KBM-7 (cell line): Measurements from ENCODE around the gene UTP4.

Source experiments
- DNase-seq: peaks from one replicate; pipeline ENCODE4 v3.0.0-alpha.2; 2015
- in situ Hi-C: fragments of 300-500 bp; cut with MboI; formaldehyde crosslinking; loops from 2 replicates; pipeline ENCODE4 v1.14.3; 2020; ENCODE audit warnings: low sequenced_read_pairs, low pct_unique_long_range_greater_than_20kb, mixed read lengths

The UTP4 gene

DNA sequence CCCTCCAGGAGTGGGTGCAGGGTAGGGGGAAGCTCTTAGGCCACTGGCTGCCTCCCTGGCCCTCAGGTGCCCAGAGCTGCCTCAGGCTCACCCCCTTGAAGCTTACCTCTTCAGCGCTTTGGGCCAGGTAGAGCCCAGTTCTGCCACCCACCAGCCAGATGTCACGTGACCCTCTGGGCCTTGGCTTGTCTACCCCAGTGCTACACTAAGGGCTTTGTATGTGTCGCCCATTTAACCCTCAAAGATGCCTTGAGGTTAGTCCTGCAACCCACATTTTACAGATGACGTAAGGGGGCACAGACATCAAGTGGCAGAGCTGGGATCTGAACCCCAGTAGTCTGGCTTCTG is 23.6 kb upstream of the UTP4 start:
- in situ Hi-C loops = loop anchor here (25.0 kb wide), 1 partner anchor 197 kb away; no protein-coding TSS in a partner anchor
- no peak for DNase-seq

- no peak for DNase-seq
- in situ Hi-C loops = loop anchor here (25.0 kb wide), 1 partner anchor 197 kb away; no protein-coding TSS in a partner anchor
These were observed 22.8 kb upstream of the UTP4 start for GRCh38 chr16:69109486-69110270.

GRCh38 chr16:69110406-69110805 is 22.0 kb upstream of the UTP4 start:
- DNase-seq = no peak
- in situ Hi-C loops = loop anchor here (25.0 kb wide), 1 partner anchor 198 kb away; no protein-coding TSS in a partner anchor

GRCh38 chr16:69111216-69111875 is 21.1 kb upstream of the UTP4 start:
- no peak for DNase-seq

DNA sequence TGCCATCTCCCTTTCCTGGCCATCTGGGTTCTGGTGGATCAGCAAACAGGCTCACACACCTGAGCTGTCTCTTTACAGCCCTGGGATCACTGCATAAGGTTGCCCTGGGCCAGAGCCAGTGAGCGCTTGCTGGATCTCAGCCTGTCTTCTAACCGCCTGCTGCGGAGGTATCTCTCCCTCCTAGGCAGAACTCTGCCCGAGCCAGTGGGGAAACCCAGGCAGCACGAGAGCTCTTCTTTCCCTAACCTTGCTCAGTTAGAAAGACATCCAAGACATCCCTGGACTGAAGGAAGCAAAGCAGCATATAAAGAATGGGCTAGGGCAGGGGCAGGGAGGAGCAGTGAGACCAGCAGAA is 20.6 kb upstream of the UTP4 start:
- in situ Hi-C loops = loop anchor here (25.0 kb wide), 1 partner anchor 200 kb away; no protein-coding TSS in a partner anchor

More at GRCh38 chr16:69111216-69111875, 21.1 kb upstream of the UTP4 start:
- in situ Hi-C loops = loop anchor here (25.0 kb wide), 1 partner anchor 199 kb away; no protein-coding TSS in a partner anchor

GRCh38 chr16:69112285-69113129 is 19.9 kb upstream of the UTP4 start:
- in situ Hi-C loops = loop anchor here (25.0 kb wide), 1 partner anchor 200 kb away; no protein-coding TSS in a partner anchor
- peak; percentile 43 for DNase-seq

More for the DNA sequence above, 20.6 kb upstream of the UTP4 start:
- no peak for DNase-seq

- no peak for DNase-seq
- in situ Hi-C loops = loop anchor here (25.0 kb wide), 1 partner anchor 201 kb away; no protein-coding TSS in a partner anchor
These were observed 19.2 kb upstream of the UTP4 start for GRCh38 chr16:69113216-69113615.

- no peak for DNase-seq
- in situ Hi-C loops = loop anchor here (25.0 kb wide), 1 partner anchor 202 kb away; no protein-coding TSS in a partner anchor
These were observed 18.0 kb upstream of the UTP4 start for GRCh38 chr16:69114346-69114975.

DNA sequence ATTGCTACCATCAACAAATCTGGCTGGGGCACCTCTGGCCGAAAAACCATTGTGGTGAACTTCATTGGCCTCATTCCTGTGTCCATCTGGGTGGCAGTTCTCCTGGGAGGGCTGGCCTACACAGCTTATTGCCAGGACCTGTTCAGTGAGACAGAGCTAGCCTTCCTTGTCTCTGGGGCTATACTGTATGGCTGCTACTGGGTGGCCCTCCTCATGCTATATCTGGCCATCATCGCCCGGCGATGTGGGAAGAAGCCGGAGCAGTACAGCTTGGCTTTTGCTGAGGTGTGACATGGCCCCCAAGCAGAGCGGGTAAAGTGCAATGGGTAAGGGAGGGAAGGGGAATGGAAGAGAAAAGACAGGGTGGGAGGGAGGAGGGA is 17.5 kb upstream of the UTP4 start:
- in situ Hi-C loops = loop anchor here (25.0 kb wide), 1 partner anchor 203 kb away; no protein-coding TSS in a partner anchor
- no peak for DNase-seq

GRCh38 chr16:69115361-69115760 is 17.1 kb upstream of the UTP4 start:
- in situ Hi-C loops = loop anchor here (25.0 kb wide), 1 partner anchor 203 kb away; no protein-coding TSS in a partner anchor

DNA sequence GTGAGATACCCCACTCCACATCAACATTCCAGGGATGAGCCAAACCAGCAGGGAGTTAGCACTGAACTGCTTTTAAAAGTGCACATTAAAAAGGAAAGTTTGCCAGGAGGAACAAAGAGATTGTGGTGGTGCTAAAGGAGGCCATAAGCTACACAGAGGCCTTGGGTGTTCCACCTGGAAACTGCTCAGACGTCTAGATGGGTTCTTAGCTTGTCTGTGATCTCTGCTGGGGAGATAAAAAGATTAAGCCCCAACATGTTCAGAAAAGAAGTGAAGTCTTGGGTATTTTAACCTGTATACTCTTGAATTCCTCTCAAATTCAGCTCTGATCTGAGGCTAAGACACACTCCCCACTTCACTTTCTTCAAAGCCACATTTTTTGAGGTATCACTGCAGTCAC is 16.6 kb upstream of the UTP4 start:
- in situ Hi-C loops = loop anchor here (25.0 kb wide), 1 partner anchor 204 kb away; no protein-coding TSS in a partner anchor
- DNase-seq = no peak

More at GRCh38 chr16:69115361-69115760, 17.1 kb upstream of the UTP4 start:
- DNase-seq = no peak

DNA sequence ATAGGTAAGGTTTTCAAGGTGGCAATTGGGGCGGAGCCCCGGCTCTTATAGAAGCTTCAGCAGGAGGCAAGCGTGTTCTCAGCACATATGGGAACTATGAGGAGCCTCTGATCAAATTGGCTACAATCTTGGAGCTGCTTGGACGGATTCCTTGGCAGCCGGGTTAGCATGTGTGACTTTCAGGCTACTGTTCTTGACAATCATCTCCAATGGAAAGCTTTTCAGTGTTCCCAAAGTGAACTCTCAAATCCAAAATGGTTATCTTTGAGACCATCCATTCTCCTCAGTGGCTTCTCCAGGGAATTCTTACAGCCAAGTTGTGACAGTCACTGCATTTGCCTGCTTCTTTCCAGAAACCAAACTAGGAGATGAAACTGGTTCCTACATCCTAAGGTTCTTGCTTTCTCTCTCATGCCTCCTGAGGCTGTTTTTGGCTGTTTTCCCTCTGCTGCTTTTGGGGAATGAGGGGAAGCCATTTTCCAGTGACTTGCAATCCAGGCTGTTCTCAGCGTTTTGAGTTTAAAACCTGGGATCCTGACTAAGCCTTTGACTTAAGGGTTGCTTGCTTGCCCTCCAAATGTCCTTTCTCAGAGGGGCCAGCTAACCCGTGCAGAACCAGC is 16.1 kb upstream of the UTP4 start:
- no peak for DNase-seq
- in situ Hi-C loops = loop anchor here (25.0 kb wide), 1 partner anchor 204 kb away; no protein-coding TSS in a partner anchor

DNA sequence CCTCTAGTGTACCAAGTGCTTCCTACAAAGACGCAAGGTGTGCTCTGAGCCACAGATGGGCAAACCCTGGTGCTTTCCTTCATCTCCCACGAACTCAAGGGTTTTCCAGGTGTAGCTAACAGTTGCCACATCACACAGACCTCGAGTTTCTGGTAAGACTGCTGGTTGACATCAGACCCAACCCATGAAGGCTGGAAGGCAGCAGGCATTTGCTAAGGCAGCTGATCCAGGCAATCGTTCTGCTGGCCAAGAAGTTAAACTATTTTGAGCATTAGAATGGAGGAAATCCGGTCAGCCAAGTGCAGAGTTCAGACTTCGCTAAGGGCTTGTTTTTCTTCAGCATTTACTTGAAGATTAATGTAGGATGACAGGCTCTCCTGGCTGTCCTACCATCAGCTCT is 15.5 kb upstream of the UTP4 start:
- no peak for DNase-seq
- in situ Hi-C loops = loop anchor here (25.0 kb wide), 1 partner anchor 205 kb away; no protein-coding TSS in a partner anchor

DNA sequence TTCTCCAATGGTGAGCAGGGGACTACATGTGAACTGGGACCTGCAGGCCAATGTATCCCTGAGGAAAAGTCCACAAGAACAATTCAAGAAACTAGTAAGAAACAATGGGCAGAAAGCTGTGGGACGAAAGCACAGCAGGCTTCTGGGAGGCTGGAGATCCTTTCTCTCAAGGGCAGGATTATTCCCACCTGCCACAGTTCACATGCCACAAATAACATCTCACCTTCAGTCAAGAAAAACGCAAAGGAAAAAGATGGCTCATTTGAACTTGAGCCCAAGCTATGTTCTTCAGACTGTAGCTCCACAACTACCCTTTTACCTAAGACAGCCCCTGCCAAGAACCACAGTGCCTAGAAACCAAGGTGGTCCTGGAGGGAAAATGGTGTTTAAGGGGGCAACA is 14.0 kb upstream of the UTP4 start:
- no peak for DNase-seq

DNA sequence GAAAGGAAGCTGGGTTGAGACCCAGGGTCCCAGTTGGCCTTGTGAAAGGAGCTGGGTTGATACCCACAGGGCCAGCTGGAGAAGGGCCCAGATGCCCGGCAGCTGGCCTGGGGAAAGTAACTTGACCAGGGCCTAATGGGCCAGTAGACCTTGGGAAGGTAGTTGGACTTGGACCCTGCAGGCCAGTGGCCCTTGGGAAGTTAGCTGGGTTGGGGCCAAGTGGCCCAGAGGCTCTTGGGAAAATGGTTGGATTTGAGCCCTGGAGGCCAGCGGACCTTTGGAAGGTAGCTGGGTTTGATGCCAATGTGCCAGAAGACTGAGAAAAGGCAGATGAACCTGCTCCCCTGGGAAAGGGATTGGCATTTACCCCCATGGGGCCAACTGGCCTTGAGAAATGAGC is 13.5 kb upstream of the UTP4 start:
- no peak for DNase-seq
- in situ Hi-C loops = loop anchor here (25.0 kb wide), 1 partner anchor 207 kb away; no protein-coding TSS in a partner anchor

More for the DNA sequence above, 14.0 kb upstream of the UTP4 start:
- in situ Hi-C loops = loop anchor here (25.0 kb wide), 1 partner anchor 206 kb away; no protein-coding TSS in a partner anchor

DNA sequence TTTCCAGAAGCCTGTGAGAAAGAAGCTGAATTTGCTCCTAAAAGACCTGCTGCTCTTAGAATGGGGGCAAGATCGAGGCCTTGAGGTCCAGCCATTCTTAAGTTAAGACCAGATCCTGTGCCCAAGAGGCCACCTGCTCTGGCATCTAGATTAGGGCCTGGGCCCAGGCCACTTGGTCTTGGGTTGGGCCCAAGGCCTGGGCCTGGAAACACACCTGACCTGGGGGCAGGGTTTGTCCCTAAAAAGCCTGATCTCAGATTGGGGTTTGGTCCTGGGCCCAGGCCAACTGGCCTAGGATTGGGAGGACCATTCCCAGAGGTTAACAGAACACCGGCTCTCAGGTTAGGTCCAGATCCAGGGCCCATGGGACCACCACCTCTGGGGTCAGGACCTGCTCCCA is 12.9 kb upstream of the UTP4 start:
- DNase-seq = no peak
- in situ Hi-C loops = loop anchor here (25.0 kb wide), 1 partner anchor 207 kb away; no protein-coding TSS in a partner anchor

DNA sequence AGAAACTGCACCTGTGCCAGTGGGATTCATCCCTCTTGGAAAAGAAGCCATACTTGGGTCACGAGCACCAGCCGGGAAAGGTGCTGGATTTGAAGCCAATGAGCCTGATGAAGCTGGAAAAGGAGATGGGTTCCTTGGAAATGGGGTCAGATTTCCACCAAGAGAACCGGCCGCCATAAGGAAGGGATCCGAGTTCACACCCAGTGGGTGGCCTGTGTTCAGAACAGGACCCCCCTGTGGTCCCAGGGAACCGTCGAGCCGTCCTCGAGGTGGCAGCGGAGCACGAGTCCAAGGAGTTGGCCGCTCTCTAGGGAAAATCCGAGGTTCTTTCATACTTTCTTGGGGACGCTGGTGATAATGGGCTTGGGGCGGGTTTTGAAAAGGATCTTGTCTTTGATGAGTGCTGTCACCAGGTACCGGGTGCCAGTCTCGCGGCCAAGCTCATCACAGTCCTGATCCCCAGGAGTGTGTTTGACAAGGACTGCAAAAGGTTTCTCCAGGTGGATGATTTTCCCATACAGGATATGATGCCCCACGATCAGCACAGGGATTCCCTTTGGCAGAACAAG is 12.3 kb upstream of the UTP4 start:
- no peak for DNase-seq
- in situ Hi-C loops = loop anchor here (25.0 kb wide), 1 partner anchor 208 kb away; no protein-coding TSS in a partner anchor
